ENCODE measurements around the gene PKNOX1.
"Not testable (repeated sequence)": the region's sequence is repeated elsewhere in the genome, so short reads cannot be mapped to it uniquely, and the experiment has no call there.

The PKNOX1 gene

GRCh38 chr21:43074401-43075169 is 100.2 kb downstream of the PKNOX1 start:
- not testable (repeated sequence) for H3K9me3 ChIP-seq (ENCODE audit: control insufficient read depth, low read length); H3K27ac ChIP-seq (ENCODE audit: insufficient read depth, low read length, poor library complexity, severe bottlenecking); H3K27me3 ChIP-seq (replicated peaks; ENCODE audit: control insufficient read depth, insufficient read depth, low read length, poor library complexity, severe bottlenecking); H3K4me1 ChIP-seq (ENCODE audit: control insufficient read depth, insufficient read depth, low read length, poor library complexity, severe bottlenecking); DNase-seq; H3K36me3 ChIP-seq (ENCODE audit: control insufficient read depth, insufficient read depth, low read length); H3K4me3 ChIP-seq (ENCODE audit: insufficient read depth, low read depth, low read length, poor library complexity, severe bottlenecking)

- not testable (repeated sequence) for H3K4me3 ChIP-seq (ENCODE audit: insufficient read depth, low read depth, low read length, poor library complexity, severe bottlenecking); H3K27me3 ChIP-seq (replicated peaks; ENCODE audit: control insufficient read depth, insufficient read depth, low read length, poor library complexity, severe bottlenecking); H3K4me1 ChIP-seq (ENCODE audit: control insufficient read depth, insufficient read depth, low read length, poor library complexity, severe bottlenecking); H3K9me3 ChIP-seq (ENCODE audit: control insufficient read depth, low read length); DNase-seq; H3K36me3 ChIP-seq (ENCODE audit: control insufficient read depth, insufficient read depth, low read length); H3K27ac ChIP-seq (ENCODE audit: insufficient read depth, low read length, poor library complexity, severe bottlenecking)
Observed at GRCh38 chr21:43075170-43076022, 101.0 kb downstream of the PKNOX1 start, which contains the start of gene CBS. CBS (minus strand) TSS chr21:43075835; CDS start chr21:43072193, 3,642 bp downstream.

GRCh38 chr21:43076023-43076637 is 101.8 kb downstream of the PKNOX1 start:
- H3K4me1 ChIP-seq (ENCODE audit: control insufficient read depth, insufficient read depth, low read length, poor library complexity, severe bottlenecking); H3K27ac ChIP-seq (ENCODE audit: insufficient read depth, low read length, poor library complexity, severe bottlenecking); H3K27me3 ChIP-seq (replicated peaks; ENCODE audit: control insufficient read depth, insufficient read depth, low read length, poor library complexity, severe bottlenecking); DNase-seq; H3K36me3 ChIP-seq (ENCODE audit: control insufficient read depth, insufficient read depth, low read length); H3K4me3 ChIP-seq (ENCODE audit: insufficient read depth, low read depth, low read length, poor library complexity, severe bottlenecking); H3K9me3 ChIP-seq (ENCODE audit: control insufficient read depth, low read length): not testable (repeated sequence)

GRCh38 chr21:43076643-43077042 is 102.3 kb downstream of the PKNOX1 start:
- not testable (repeated sequence) for H3K36me3 ChIP-seq (ENCODE audit: control insufficient read depth, insufficient read depth, low read length); DNase-seq; H3K9me3 ChIP-seq (ENCODE audit: control insufficient read depth, low read length); H3K27me3 ChIP-seq (replicated peaks; ENCODE audit: control insufficient read depth, insufficient read depth, low read length, poor library complexity, severe bottlenecking); H3K4me1 ChIP-seq (ENCODE audit: control insufficient read depth, insufficient read depth, low read length, poor library complexity, severe bottlenecking); H3K4me3 ChIP-seq (ENCODE audit: insufficient read depth, low read depth, low read length, poor library complexity, severe bottlenecking); H3K27ac ChIP-seq (ENCODE audit: insufficient read depth, low read length, poor library complexity, severe bottlenecking)

- H3K4me1 ChIP-seq (ENCODE audit: control insufficient read depth, insufficient read depth, low read length, poor library complexity, severe bottlenecking); H3K27ac ChIP-seq (ENCODE audit: insufficient read depth, low read length, poor library complexity, severe bottlenecking); H3K4me3 ChIP-seq (ENCODE audit: insufficient read depth, low read depth, low read length, poor library complexity, severe bottlenecking); H3K27me3 ChIP-seq (replicated peaks; ENCODE audit: control insufficient read depth, insufficient read depth, low read length, poor library complexity, severe bottlenecking); H3K9me3 ChIP-seq (ENCODE audit: control insufficient read depth, low read length); H3K36me3 ChIP-seq (ENCODE audit: control insufficient read depth, insufficient read depth, low read length); DNase-seq: not testable (repeated sequence)
Observed at GRCh38 chr21:43082587-43083300, 108.4 kb downstream of the PKNOX1 start.
